ENCODE data around the gene IL4I1. TPM values are rescaled to one million over a fixed set of nuclear protein-coding genes. Genes with fewer than 3 reads are reported as not detected.
"Not testable (repeated sequence)": the region's sequence is repeated elsewhere in the genome, so short reads cannot be mapped to it uniquely, and the experiment has no call there.

Gene IL4I1
- polyA plus RNA-seq, 1 donor (not counting 4 experiments of a cell fraction or from before 2014, with no cell fraction given) = 0.13 TPM

GRCh38 chr19:49925486-49925885, 28.8 kb upstream of the IL4I1 start:
- H3K4me1 ChIP-seq (ENCODE audit: control insufficient read depth, extremely low read depth, insufficient read depth, low read length) = peaks cover 15% of the 10 kb centered on the region
- no peak overlapping the region for H2AFZ ChIP-seq (ENCODE audit: control insufficient read depth, low read length)
- DNase-seq (ENCODE audit: low read depth, low spot score) (no peak), FAIRE-seq (no peak)
- H4K20me1 ChIP-seq (ENCODE audit: control insufficient read depth, extremely low read depth, insufficient read depth, low read length) = peaks cover 5% of the 10 kb centered on the region
- H3K79me2 ChIP-seq (ENCODE audit: control insufficient read depth, insufficient read depth, low read length) = peaks cover 83% of the 10 kb centered on the region
- TF ChIP-seq EZH2 (IDR thresholded peaks at IDR 0.05; ENCODE audit: low read length) (no peak), CTCF (optimal IDR thresholded peaks at IDR 0.05 in 1 of 3, IDR thresholded peaks at IDR 0.05 in 1 of 3, conservative IDR thresholded peaks at IDR 0.05 in 1 of 3; ENCODE audit: extremely low read depth in 1 of 3, insufficient read depth in 2 of 3, low read length in 3 of 3) (no peak)
- no peak overlapping the region for H3K4me2 ChIP-seq (ENCODE audit: control insufficient read depth, extremely low read depth, insufficient read depth, low read depth, low read length)
- H3K27ac ChIP-seq (ENCODE audit: control insufficient read depth, insufficient read depth, low read length) = no peak overlapping the region
- peaks cover 2% of the 10 kb centered on the region for H3K9me1 ChIP-seq (ENCODE audit: control insufficient read depth, extremely low read depth, insufficient read depth, low read length)
- H3K4me3 ChIP-seq (ENCODE audit: control insufficient read depth in 2 of 3, extremely low read depth in 1 of 3, insufficient read depth in 2 of 3, low read depth in 1 of 3, low read length in 3 of 3) = no peak overlapping the region
- no peaks in the 10 kb centered on the region for H3K9me3 ChIP-seq (ENCODE audit: control insufficient read depth, low read depth, low read length)
- no peak overlapping the region for H3K9ac ChIP-seq (ENCODE audit: control insufficient read depth, extremely low read depth, insufficient read depth, low read length)
- H3K36me3 ChIP-seq (ENCODE audit: control insufficient read depth in 2 of 2, extremely low read depth in 1 of 2, insufficient read depth in 2 of 2, low read length in 2 of 2) = peaks cover 23 to 46% of the 10 kb centered on the region in 2 experiments
- dilution Hi-C loops (cut with MboI; ENCODE audit: extremely low pct_ligation_motif_present, low sequenced_read_pairs) = no loop called here
- H3K27me3 ChIP-seq (ENCODE audit: control insufficient read depth, extremely low read depth, insufficient read depth, low read length) = no peaks in the 10 kb centered on the region

GRCh38 chr19:49924881-49925210, 28.2 kb upstream of the IL4I1 start:
- H2AFZ ChIP-seq (ENCODE audit: control insufficient read depth, low read length); FAIRE-seq; H3K4me3 ChIP-seq (ENCODE audit: control insufficient read depth in 2 of 3, extremely low read depth in 1 of 3, insufficient read depth in 2 of 3, low read depth in 1 of 3, low read length in 3 of 3); DNase-seq (ENCODE audit: low read depth, low spot score); dilution Hi-C loops (cut with MboI; ENCODE audit: extremely low pct_ligation_motif_present, low sequenced_read_pairs); H3K9ac ChIP-seq (ENCODE audit: control insufficient read depth, extremely low read depth, insufficient read depth, low read length); H3K4me2 ChIP-seq (ENCODE audit: control insufficient read depth, extremely low read depth, insufficient read depth, low read depth, low read length); H4K20me1 ChIP-seq (ENCODE audit: control insufficient read depth, extremely low read depth, insufficient read depth, low read length); H3K9me1 ChIP-seq (ENCODE audit: control insufficient read depth, extremely low read depth, insufficient read depth, low read length); H3K27me3 ChIP-seq (ENCODE audit: control insufficient read depth, extremely low read depth, insufficient read depth, low read length); H3K9me3 ChIP-seq (ENCODE audit: control insufficient read depth, low read depth, low read length); H3K27ac ChIP-seq (ENCODE audit: control insufficient read depth, insufficient read depth, low read length): not testable (repeated sequence)
- Histone ChIP-seq H3K36me3 (ENCODE audit: control insufficient read depth in 2 of 2, extremely low read depth in 1 of 2, insufficient read depth in 2 of 2, low read length in 2 of 2) (peaks cover 23 to 48% of the 10 kb centered on the region in 2 experiments), H3K79me2 (ENCODE audit: control insufficient read depth, insufficient read depth, low read length) (peaks cover 88% of the 10 kb centered on the region), H3K4me1 (ENCODE audit: control insufficient read depth, extremely low read depth, insufficient read depth, low read length) (peaks cover 15% of the 10 kb centered on the region)

Data from keratinocyte (primary cell).